ENCODE data around the gene GCSH.
A peak's percentile ranks its signal among the peaks of the same experiment; 100 is the strongest.

The GCSH gene

DNA sequence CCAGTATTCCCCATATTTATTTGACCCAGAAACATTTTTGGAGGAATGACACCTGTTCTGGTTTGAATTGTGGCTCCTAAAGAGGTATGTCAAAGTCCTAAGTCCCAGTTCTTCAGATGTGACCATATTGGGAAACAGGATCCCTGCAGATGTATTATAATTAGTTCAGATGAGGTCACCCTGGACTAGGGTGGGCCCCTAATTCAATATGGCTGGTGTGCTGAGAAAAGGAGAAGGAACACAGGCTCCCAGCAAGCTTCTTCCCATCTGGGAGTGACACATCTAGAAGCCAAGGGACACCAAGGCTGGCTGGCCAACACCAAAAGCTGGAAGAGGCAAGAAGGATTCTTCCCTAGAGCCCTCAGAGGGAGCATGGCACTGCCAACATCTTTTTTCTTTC lies 3.8 kb upstream of the GCSH start:
- DNase-seq = no peak

DNA sequence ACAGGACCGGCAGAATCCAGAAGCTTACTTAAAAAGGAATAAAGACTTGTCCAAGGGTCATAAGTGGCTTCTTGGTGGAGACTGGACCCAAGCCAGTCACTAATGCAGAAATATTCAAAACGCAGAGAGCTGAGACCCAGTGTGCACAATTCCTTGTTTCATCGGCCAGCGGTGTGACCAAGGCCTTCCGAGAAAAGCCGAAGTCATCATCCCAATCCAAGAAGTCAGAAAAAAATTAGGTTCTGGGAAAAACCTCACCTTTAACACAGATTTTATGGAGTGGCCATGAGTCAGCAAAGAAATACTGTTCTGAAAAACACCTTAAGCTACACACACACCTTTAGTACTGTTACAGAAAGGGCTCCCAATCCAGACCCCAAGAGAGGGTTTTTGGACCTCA lies 1.0 kb upstream of the GCSH start:
- DNase-seq = no peak

DNA sequence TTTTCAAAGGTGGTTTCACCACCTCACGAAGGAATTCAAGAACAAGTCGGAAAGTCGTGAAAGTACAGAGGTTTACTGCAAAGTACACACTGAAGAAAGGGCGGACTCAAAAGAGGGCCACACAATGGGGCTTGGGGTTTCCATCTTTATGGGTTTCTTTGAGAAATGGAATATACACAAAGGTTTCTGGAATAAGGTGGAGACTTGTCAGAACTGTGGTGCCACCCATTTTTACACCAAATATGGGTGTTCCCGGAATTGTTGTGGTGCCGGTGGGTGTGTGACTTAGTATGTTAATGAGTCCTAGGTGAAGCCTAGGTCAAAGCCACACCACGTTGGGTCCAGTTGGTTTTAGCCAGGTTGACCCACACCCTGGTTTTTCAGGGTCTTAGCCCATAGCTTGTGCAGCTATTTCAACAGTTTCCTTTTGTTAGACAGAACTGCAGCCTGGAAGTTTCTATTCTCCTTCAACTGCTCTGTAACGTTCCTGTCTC lies 567 bp upstream of the GCSH start:
- no peak for DNase-seq

DNA sequence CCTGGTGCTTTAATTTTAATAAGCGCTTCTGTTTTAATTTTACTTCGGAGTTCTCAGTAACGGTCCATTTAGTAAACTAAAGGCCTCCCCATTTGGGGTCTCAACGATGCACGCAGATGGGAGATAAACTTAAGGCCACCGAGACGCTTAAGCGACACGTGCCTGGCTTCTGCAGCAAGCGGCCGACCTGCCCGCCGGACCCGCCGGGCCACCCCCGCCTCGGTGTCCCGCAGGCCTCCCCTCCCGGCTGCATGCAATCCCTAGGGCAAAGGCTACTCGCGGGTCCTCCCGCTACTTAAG lies 592 bp downstream of the GCSH start:
- DNase-seq = no peak

DNA sequence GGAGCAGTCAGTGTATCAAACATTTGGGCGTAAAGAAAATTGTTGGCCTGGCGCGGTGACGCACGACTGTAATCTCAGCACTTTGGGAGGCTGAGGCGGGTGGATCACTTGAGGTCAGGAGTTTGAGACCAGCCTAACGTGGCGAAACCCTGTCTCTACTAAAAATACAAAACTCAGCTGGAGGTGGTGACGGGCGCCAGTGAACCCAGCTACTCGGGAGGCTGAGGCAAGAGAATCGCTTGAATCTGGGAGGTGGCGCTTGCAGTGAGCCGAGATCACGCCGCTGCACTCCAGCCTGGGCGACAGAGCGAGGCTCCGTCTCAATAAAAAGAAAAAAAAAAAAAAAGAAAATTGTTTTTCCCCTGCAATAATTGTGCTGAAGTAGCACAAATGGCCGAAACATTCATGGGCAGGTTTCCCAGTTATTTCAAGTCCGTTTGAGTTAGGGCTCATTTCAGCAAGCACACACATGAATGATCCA lies 1.4 kb downstream of the GCSH start:
- no peak for DNase-seq

DNA sequence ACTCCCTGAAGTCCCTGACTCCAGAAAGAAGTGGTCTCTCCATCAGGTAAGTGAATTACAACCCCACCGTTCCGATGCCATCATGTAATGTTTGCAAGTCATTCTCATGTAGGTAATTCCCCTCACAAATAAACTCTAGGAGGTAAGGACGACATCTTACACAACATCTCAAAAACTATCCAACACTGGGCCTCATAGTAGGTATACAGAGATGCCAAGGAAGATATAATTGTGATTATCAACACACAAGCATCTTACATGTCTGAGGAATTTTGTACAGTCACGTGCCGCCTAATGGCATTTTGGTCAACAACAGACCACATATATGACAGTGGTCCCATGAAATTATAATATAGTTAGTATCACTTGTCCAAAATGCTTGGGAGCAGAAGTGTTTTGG lies 7.4 kb downstream of the GCSH start:
- DNase-seq = no peak

DNA sequence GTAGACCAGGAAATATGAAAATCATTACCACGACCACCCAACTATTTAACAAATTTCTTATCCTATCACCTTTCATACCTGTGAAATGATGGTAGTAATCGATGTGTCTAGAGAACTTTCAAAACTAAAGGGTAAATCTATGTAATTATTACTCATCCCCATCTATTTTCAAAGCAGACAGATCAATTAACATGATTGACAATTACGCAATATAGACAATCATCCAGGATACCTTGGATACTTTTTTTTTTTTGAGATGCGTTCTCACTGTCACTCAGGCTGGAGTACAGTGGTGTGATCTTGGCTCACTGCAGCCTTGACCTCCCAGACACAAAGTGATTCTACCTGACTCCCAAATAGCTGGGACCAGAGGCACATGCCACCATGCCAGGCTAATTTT lies 15.2 kb downstream of the GCSH start:
- DNase-seq = no peak

DNA sequence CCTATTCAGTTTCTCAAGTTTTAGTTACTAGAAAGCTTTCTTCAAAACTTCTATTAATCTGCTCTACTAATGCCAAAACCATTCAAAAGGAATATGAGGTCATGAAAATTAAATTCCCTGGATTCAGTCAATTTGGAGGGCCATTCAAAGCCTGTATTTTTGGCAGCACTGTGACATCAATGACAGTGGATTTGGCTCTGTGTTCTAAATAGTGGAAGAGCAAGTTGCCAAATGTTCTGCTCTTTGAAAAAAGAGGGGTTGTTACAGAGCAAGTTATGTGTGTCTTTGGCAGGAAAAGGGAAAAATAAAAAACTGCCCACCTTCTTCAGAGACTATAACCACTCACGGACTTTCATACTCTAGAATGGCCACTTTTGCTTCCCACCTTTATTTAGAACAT lies 16.0 kb downstream of the GCSH start:
- no peak for DNase-seq

DNA sequence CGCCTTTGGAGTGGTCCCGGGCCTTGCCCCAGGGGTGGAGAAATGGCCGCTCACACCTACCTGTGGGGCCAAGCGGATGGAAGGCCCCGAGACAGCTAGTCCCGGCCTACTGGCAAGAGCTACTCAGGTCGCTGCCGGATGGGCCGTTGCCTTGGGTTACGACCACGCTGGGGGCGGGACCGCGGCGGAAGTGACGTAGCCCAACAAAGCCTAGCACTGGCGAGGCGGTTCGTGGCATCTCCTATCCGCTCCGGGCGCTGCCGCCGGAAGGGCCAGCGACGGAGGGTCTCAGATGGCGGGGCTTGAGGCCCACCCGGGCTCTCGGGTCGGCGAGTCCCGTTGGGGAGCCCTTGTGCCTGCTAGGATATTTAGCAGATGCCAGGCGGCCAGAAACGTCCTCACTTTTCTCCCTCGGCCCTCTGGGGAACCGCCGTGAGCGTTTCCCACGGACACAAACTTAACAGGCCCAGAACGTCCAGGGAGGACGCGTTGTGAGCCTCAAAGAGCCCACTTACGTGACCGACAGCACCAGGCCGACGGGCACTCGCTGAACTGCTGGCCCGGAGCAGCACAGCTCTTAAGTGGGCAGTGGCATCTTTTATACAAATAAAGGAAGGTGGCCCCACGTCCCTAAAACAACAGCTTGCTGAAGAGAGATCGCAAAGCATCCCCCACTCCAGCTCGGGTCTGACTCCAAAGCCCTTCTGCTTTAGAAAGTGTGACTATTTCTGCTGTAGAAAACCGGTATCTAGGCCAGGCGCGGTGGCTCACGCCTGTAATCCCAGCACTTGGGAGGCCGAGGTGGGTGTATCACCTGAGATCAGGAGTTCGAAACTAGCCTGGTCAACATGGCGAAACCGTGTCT lies 18.9 kb downstream of the GCSH start, which contains the start of gene C16orf46:
Gene C16orf46, minus strand, starts transcription at position 163 of the 865 bp plus-strand sequence. CDS start 13,283 bp downstream, outside the sequence.
- DNase-seq = peak; percentile 70

DNA sequence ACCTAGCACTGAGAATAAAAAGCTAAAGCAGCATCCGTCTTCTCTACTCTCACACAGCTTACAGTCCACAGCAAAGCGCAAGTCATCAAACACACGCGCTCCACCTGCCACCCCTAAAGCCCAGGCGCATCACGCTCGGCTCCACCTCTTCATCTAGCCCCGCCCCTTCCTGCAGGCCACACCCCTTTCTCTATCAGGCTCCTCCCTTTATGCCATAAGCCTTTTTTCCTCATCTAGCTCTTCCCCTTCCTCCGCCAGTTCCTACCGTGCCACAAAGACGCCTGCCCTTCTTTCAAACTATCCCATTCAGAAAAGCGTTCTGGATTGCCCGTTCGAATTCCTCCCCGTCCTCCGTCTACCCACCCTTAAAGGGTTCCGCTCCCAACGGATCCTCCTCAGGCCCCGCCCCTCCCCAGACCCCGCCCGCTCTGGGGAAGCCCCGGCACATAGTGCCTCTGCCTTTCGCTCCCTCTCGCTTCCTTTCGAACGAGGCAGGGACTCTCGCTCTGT lies 19.6 kb downstream of the GCSH start:
- peak; percentile 70 for DNase-seq

DNA sequence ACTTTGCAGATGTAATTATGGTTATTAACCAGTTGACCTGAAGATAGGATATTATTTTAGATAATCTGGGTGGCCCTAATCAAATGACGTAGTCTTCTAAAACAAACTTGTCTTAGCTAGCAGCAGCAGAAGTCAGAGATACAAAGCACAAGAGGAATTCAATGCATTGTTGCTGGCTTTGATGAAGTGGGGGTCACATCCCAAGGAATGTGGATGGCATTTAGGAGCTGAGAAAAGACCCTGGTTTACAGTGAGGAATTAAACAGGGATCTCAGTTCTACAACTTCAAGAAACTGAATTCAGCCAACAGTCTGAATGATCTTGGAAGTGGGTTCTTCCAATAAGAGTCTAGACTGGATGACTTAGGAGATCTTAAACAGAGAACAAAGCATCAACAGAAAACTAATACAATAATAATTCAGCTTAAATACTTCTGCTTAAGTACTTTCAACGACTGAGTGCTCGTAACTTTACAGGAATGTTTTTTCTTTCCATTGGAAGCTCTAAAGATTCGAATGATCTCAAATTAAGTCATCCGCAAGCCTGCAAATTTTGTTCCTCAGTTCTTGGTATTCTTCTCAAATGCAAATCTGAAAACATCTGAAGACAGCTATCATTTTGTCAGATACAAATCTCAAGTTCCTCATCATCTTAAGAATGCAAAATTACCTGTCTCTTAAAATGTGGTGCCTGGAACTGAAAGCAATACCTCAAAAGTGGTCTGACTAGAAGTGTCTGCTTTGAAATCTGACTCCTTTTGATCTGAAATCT lies 22.4 kb downstream of the GCSH start:
- no peak for DNase-seq

DNA sequence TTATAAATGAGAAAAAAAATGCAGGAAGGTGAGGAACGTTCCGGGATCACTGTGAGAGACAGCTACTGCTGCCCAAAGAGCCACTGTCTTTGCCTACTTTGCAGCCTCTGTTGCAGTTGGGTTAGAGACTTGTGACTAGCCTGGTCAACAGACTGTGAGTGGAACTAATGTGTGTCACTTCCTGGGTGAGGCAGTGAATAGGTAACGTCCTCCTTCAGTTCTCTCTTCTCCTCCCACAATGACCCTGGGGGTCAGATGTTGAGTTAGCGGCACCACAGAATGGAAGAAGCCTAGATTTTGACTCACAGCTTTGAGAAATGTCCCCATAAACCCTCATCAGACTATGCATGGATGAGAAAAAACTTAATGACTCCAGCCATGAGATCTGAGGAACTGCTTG lies 24.4 kb downstream of the GCSH start:
- DNase-seq = no peak

DNA sequence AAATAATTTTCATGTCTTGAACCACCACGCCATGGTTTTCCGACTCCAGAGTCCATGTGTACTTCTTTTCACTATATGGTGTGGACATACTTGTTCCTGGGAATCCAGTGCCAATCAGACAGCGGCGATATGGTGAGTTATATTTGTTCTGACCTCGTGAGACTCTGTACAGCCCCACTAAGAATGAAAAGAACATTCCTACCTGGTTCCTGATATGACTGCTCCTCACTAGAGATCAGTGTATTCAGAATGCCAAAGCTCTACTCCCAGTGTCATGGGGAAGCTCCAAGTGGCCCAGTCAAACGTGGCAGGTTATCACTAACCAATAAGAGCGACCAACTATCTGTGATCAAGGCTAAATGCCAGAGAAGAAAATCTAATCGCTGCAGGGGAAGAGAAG lies 25.2 kb downstream of the GCSH start:
- DNase-seq = no peak

DNA sequence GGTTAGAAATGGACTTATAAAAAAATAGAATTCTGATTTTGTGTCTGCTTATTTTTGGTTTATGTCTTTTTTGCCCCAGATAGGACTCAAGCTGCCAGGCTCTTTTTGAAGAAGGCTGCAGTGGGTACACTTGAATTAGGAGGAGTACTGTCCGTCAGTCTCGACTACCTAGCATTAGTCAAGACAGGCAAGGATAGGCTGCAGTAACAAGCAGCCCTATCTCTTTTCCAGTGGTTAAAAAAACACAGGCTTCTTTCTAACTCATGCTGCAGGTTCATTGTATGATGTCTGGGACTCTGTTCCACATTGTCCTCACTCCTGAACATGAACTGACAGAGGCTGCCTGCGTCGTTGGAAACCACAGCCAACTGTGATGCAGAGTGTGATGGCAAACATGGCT lies 27.1 kb downstream of the GCSH start:
- no peak for DNase-seq

DNA sequence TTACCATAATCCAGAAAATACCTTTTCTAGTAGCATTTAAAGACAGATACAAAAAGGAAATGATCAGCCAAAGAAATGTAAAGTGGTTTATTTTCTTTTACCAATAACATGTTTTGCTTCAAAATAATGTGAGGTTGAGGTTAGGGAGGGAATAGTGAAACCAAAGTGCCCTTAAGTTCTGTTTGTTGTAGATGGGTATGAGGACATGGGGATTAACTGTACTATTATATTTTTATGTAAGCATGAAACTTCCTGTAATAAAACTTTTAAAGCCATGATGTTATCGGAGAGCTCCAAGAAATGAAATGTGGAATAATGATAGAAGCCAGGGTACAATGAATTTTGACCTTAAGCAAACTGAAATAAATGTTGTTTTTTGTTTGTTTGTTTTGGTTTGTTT lies 29.0 kb downstream of the GCSH start:
- no peak for DNase-seq

DNA sequence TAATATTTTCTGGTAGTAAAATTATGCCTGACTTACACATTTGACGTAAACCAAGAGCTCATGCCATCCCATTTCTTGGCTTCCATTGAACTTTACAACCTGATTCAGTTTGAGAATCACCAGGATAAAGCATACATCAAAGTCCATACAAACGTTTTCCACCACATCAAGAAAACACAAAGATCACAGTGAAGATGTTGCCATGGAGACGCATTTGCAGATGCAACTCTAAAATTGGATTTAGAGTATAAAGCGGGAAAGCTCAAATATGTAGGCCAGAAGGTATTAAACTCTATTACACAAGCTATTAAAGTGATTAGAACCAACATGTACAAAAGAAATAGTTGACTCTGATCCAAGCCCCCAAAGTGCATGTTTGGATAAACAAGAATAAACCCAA lies 29.5 kb downstream of the GCSH start:
- no peak for DNase-seq

DNA sequence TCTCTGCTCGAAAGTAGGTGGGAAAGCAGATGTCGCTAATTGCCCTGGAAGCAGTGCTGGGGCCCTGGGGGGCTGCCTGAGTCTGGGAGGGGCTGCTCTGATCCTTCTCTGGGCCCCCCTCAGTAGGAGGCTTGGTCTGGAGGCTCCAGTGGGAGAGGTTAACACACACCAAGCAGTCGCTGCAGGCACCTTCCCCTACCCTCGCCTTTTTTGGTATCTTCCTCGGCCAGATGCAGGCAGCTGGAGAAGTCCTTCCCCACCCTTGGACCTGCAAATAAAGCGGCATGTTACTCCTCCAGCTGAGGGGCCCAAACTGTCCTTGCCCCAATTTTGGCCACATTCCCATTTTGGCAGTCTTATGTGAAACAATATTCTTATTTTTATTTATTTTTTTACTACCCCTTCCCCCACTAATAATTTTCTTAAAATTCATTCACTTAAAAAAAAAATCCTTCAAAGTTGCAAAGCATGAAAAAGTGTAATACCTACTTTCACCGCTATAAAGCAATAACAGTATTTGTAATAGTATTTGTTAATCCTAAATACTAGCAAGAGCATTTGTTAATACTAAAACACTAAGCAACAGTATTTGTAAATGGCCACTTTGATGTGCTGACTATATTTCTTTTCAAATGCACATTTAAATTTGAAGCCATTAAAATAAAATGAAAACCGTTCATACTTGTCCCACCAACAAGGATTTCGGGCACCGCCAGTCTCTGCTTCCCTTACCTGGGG lies 34.2 kb downstream of the GCSH start:
- no peak for DNase-seq

DNA sequence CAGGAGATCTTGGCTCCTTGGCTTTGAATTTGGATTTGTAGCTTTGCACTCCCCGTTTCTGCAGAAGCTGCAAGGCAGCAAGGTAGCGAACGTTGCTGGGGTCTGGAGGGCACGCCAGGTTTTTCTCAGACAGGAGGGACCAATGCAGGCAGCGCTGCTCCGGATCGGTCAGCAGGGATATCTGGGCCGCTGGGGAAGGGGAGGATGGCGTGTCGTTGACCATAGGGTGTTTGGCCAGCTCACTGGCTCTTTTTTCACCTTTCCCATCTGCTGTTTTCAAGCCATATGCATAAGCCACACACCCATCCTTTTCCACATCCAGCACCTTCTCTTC lies 34.9 kb downstream of the GCSH start:
- no peak for DNase-seq

DNA sequence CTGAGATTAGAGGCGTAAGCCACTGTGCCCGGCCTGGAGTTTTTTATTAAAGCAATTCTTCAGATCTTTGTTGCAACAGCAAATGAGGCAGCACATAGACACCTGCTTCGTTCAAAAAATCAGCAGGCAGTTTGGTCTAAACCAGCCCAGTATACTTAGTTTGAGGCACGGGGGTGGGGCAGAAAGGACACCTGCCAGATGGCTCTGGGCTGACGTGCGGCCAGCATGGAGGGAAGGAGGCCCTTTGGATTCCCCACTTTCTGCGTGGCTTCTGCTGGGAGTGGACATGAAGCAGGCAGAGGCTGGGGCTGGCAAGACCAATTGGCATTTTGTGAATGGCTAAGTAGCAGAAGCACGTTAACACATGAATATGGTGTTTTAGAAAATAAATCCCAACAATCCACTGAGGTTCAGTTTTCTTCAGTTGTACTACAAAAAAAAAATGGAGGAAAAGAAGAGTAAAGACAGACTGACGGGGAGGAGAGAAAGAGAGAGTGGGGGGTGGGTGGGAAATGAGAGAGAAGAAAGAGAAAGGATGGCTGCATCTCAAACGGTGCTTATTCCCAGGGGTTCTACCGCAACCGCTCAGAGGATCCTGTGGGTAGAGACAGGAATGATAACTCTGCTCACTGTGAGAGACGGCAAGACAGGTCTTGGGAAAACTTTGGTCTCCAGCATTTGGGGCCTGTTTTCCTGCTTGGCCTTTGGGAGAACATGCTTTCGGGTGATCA lies 35.5 kb downstream of the GCSH start:
- DNase-seq = no peak

DNA sequence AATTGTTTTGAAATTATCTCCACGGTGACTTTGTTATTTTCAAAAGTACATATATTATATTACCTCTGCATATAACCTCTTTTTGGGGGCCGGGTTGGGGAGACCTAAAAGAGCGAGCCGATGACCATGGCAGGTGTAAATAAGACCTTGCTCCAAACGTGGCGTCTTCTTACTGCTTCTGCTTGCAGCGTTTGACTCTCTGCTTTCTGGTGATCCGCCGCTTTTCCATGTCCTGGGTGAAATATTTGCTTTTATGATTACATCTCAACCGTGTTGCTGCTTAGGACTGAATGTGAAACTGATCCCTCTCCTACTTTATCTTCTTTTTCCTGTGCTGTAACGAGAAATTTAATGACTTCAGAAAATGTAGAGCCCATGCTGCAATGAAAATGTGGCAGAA lies 42.4 kb downstream of the GCSH start:
- DNase-seq = no peak

DNA sequence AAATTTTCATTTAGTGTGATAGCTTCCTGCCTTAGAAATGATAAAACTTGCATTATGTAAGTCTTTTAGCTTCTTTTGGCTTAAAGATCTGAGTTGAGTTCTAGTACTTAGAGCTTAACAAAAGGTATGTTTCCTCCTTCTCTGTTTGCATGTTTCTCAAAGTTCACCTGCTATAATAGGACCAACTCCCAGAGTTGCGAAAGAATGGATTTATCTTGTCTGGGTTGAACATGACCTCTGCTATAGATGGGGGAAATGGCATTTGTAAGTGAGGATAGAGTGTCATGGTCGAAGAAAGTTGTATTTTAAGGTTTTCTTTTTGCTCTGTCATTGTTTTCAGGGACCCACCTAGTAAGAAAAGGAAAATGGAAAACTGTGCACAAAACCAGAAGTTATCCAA lies 53.4 kb downstream of the GCSH start:
- no peak for DNase-seq

DNA sequence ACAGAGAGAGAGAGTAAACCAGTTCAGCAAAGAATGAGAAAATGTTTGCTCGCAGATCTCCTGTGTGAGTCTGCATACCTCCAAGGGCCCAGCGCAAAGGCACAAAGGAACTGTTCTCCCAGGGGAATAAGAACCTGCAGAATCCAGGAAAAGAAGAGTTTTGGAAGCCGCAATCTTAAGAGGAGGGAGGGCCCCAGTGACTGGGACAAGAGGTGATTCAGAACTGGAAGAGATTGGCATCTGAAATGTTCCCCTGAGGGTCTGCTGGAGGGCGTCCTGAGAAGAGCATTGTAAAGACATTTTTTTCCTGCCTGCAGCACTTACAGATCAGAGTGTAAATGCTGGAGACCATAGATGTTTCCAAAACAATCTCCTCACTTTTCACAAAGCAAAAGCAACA lies 54.5 kb downstream of the GCSH start:
- no peak for DNase-seq

DNA sequence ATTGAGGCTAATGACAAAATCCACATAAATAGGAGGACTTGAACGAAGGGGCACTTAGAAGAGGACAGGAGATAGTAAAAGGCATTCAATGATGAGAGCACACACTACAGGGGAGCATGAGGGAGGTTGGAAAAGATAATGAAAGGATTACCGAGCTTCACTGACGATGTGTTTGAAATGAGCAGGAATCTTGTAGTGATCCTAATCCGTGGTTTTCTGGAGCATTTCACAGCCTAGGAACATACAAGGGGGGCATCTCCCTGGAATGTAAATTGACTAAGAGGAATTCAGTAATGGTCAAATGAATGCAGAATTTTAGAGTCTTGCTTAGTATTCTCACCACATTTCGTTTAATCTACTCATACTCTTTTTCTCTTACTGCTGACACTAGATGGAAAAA lies 55.4 kb downstream of the GCSH start:
- DNase-seq = no peak
